Middle frontal gyrus (tissue), 1 donor: ENCODE results near the gene TP53I13.

Source experiments
- DNase-seq: peaks from one replicate; pipeline ENCODE4 v3.0.0-alpha.2; 2015; ENCODE audit warnings: low spot score; ENCODE audit errors: extremely low spot score

TP53I13 gene

DNA sequence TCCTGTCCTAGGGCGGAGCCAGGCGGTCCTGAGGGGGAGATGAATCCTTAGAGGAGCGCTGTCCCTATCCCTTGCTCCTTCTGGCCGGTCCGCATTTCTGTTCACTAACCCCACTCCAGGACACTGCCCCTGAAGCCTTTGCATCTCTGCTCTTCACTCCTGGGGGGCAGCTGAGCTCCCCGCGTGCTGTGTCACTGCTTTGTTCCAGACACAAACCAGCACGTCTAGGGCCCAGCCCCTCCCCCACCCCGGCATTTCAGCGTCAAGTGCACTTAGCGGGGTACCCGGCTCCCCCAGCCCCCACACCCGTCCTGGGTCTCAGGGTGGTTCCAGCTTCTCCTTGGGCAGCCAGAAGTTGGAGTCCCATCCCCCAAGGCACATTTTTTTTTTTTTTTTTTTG is 45.4 kb downstream of the TP53I13 start:
- DNase-seq, result no peak

DNA sequence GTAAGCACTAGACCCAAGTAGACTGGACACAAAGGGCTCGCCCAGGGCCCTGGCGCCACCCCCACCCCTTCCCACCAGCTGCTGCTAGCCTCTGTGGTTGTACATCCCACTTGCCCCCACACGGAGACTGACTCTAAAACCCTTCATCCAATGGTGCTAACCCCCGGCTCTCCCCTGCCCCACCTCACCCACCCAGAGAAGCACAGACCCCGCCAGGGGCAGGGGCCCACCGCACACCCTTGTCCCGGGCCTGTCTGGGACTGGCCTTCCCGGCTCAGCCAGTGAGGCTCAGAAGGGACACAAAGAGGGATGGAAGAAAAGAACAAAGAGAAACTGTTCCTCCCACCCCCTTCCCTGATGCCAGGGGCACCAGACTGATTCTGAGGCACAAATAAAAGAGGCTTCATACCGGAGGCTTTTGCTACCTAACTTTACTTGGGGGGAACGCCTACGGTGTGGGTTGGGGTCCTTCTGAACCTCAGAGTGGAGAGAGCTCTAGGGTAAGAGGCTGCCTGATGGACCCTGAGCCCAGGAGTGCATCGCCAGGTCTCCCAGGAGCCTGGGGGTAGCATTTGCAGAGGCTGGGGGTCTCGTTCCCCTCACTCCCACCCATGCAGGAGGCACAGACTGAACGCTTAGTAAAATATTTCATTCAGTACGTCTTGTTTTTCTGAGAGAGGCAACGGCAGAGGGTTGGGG is 46.0 kb downstream of the TP53I13 start:
- no peak for DNase-seq

DNA sequence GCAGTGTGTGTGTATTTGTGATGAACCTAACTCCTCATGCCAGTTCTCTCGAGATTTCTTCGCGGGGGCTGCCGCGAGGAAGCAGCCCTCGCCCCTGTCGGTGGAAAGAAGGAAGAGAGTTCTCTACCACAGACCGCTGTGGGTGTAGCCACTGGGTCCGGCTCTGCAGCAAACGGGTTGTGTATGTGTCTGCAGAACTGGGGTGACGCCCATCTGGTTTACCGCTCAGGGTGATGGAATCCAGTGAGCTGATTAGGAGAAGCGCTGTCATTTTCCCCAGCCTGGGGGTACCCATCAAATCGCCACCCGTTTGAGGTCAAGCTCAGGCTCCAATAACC is 46.5 kb downstream of the TP53I13 start:
- DNase-seq, result no peak

DNA sequence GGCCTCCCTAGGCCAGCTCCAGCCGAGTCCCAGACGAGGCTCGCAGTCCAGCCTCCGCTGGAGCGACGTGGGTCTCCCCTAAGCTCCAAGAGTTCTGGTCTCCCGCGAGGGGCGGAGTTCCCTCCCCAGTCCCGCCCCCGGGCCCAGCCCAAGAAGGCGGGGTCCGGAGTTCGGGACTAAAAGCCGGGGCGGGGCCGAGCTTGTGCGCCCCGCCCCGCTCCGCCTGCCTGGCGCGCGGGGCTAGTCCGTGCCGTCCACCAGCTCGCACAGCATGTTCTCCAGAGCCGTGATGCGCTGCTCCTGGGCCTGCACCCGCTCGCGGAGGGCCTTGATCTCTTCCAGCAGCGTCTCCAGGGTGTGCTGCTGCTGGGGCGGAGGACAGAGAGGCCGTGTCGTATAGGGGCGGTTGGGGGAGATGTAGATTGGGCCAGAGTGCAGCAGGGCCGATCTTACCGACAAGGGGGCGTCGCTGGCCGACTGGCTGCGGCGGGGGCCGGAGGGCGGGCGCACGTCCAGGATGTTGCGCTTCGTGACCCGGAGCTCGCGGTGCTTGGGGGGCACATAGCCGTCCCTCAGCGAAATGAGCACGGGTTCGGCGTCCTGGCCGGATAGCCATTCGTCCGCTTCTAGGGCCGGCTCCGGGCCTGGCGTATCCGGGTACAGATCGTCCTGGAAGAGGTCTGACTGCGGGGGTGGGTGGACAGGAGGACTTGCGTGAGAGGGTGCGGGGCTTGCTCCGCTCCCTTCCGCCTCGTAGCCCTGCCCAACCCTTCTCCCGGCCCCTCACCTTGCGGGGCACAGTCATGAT is 47.2 kb downstream of the TP53I13 start:
- peak; percentile 92 for DNase-seq

DNA sequence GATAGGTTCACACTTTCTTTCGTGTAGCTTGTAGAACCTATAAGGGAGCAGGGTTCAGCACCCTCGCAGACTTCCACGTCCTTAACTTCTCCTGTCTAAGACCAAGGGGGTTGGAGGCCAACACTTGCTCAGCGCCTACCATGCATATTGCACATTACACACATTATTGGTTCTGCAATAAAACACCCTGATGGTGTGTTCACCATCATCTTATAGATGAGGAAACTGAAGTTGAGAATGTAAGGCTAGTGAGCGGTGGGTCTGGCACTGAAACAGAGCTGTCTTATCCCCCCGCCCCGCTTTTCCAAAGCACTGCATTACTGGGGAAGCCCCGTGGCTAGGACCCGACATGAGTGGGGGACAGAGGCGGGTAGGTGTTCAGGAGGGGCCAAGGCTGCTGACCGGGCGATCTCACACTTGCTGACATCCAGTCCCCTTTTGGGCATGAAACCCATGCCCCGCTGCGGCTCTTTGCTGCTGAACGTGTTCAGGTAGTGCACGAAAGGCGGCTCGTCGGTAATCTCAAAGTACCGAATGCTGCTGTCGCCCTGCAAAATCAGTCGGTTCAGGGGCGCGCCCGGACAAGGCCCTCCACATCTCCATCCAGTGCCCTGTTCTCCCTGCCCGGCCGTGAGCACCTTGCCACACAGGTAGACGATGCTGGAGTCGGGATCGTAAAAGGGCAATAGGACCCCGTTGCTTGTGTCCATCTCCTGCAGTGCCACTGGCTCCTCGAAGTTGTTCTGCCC is 48.0 kb downstream of the TP53I13 start:
- DNase-seq, result no peak

DNA sequence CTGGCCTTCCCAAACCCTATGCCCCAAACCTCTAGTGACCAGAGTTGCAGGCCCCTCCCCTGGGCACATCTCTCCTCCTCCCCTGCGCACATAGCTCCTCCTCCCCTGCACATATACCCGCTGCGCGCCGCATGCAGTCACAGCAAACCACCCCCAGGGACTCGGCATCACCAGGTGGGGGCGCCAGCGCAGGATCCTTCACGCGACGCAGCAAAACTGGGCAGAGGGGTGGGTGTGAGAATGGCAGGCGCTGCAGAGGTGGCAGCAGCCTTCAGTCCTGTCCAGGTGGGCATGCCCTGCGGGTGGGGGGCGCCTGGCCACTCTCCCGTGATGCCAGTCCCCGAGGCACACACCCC is 48.6 kb downstream of the TP53I13 start:
- DNase-seq, result peak; percentile 62

DNA sequence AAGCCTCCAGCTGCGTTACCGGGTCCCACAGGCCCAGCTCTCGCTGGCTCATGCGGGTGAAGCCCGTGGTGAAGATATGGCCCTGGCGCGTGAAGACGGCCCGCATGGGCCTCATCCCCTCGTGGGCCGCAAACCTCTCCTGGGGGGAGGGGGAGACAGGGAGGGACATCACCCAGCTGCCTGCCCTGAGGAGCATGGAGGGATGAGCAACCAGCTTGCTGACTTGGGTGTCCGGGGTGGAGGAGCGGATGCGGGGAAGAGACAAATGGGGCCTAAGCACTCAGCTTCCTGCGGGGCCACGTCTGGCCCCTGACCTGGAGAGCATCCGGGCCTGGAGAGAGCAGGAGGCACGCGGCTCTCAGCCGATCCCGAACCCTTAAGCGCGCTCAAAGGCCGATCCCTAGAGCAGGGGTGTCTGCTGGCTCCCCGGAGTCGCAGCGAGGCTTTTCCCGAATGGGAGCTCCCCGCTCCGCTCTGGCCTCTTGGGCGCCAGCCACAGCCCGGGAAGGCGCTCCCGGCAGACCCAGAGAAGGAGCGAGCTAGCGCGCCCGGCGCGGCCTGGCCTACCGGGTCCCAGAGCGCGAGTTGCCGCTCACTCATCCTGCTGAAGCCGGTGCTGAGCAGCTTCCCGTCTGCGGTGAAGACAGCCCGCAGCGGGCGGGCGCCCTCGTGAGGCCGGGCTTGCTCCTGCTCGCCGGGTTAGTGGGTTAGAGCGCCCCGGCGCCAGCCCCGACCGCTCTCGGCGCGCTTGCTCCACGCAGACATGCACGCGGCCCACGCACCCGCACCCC is 49.2 kb downstream of the TP53I13 start:
- DNase-seq, result peak; percentile 53

DNA sequence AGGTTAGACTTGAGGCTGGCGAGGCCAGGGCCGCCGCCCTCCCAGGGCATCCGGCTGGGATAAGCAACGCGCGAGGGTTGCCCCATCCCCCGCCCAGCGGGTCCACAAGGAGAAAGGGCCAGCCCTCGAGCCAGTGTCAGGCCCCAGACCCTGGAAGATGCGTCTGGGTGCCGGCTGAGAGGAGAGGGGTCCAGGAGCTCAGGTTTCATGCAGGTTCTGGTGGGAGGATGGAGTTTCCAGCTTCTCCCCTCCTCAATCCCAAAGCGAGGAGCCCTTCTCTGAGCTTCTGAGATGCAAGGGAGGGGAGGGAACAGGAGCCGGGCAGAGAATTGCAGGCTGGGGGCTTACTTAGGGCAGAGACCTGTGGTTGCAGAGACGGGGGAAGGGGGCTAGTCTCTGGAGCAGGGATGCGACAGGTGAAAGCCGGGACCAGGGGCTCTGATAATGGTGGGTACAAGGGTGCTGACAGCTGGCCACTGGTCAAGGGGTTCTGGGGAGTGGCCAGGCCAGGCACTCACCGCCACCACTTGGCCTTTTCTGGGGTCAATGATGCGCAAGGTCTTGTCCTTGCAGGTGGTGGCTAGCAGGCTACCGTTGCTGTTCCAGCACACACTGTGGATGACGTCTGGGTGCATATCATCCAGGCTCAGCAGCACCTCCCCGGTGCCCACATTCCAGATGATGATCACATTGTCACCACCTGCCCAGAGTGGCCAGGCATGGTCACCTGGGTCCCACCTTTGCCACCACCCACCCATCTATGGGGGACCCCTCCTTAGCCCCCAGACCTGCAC is 50.0 kb downstream of the TP53I13 start:
- DNase-seq, result no peak

DNA sequence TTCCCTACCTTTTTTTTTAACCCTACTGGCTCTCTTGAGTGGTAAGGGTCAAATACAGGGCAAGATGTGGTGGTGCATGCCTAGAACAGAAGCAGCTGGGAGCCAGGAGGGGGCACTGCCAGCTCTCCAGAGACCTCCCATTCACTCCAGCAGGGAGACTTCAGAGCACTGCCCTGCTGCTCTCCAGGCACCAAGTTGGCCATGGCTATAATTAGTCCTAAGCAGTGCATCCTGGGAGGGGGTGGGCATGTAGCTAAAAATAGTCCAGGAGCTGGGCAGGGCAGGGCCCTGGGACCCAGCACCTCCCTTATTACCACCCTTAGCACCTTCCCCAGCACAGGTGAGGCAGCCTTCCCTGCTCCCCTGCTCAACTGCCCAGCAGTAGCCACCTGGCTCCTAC is 50.8 kb downstream of the TP53I13 start:
- DNase-seq, result no peak

DNA sequence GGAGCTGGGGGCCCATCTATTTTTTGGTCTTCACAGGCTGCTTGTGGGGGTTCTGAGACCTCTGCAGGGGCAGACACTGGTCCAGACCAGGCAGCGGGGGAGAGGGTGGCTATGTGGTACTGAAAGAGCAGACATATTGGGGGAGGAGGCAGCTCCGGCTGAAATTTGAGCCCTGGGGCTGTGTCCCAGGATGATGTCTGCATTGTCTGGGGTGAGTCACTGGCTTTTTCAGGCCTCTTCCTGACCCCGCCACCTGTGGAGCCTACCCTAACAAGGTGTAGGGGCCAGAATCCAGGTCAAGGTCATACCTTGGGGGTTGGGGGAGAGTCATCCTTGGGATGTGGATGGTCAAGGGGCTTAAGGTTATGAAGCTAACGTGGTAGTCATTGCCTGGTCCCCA is 51.8 kb downstream of the TP53I13 start:
- no peak for DNase-seq

DNA sequence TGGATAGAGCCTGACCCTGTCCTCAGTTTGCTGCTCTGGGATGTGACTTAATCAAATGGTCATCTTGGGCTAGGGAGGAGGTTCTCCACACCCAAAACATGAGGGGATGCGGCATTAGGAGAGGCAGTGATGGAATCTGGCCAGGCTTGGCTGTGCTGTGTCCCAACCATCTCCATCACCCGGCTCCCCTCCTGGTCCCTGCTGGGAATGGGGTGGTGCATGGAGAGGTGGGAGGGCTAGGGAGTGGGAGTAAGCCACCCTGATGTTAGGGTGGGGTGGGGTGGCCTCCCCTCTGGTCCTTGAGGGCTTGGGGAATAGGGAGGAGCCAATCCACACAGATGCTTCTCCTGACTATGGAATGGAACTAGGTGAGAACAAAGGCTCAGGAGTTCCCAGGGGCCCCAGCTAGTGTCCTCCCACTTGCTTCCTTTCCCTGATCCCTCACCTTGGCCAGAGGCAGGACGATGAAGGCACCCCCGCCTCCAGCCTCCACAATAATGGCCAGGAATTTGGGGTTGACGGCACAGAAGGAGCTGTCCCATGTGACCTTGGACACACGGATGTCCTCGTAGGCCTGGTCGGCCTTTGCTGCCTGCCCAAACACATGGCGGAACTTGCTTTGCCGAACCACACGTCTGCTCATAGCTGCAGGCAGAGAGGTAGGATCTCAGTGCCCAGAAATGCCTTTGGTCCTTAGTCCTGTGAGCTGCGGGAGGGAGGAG is 52.4 kb downstream of the TP53I13 start:
- no peak for DNase-seq

DNA sequence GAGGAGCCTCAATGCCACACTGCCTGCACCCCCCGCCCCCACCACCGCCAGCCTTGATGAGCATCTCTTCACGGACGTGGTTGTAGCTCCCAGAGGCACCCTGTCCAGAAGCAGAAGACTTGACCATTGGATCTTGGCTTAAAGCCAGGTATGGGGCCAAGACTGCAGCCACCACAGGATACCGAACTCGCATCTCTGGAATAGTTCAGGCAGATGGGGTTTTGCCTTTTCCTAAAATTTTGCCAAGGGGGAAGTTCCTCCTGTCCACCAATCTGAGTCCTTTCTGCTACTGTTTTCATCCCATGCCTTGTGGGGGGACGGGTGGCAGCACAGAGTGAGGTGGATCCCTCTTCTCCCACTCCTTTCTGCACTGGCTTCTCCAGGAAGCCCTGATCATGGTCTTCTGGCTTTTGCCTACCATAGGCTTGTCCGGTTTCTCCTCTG is 53.3 kb downstream of the TP53I13 start:
- DNase-seq, result no peak
